CD1c-positive myeloid dendritic cell (primary cell): Measurements from ENCODE around the gene HOXA7.
A peak's percentile ranks its signal among the peaks of the same experiment; 100 is the strongest.

Source experiments
- DNase-seq: peaks from one replicate; pipeline ENCODE4 v3.0.0-alpha.2; 2016; ENCODE audit errors: extremely low spot score

HOXA7 gene

DNA sequence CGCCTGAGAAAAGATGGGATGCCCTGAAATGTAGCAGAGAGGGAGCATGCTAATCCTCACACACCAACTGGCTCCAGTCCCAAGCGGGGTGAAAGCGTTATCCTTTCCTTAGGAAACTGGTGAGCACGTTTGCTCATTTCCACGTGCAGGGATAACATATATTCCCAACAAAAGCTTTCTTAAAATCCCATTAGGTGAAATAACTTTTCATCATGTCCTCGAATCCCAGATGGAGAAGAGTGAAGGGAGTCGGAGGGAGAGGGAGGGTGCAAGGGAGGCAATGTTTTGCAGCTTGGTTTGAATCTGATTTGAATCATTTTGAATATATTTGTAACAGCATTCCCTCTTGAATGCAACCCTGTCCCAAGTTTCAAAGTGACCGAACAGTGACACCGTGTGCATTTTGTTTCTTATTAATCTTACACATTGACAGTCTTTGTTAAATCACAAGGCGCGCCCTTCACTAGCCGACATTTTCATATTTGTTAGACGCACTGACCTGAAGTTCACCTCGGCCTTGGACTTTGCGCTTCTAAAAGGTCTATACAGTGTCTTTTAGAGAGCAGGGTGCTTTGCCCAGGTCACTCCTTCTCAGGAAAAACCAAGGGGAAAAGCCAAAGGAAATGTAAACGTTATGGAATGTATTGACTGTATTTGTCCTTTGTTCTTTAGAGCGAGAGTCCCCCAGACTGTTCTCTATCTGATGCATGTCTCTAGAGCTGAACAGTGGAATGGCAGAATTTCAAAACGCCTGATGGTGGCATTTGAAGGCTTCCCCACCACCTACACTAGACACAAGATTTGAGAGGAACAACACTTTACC, 22.9 kb downstream of the HOXA7 start:
- no peak for DNase-seq

- no peak for DNase-seq
Observed at GRCh38 chr7:27132978-27133377, 23.5 kb downstream of the HOXA7 start.

GRCh38 chr7:27132214-27132613, 24.3 kb downstream of the HOXA7 start:
- no peak for DNase-seq

DNA sequence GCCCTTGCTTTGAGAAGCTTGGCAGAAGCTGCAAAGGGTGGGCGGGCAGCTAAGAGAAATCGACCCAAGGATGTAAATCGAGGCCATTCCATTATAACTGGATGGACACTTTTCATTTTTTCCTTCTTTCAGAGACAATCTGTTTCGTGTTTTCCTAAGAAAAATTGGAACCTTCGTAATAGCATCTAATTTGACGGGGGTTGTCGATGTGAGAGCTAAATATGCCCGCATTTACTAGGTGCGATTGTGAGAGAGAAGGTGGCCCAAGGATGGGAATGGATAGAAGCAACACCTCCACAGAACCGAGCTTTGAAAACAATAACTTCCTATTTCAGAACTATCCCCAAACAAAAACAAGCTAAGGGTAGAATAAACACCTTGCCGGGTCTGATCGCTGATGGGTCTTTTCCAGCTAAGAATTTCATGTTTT, 25.1 kb downstream of the HOXA7 start:
- no peak for DNase-seq

DNA sequence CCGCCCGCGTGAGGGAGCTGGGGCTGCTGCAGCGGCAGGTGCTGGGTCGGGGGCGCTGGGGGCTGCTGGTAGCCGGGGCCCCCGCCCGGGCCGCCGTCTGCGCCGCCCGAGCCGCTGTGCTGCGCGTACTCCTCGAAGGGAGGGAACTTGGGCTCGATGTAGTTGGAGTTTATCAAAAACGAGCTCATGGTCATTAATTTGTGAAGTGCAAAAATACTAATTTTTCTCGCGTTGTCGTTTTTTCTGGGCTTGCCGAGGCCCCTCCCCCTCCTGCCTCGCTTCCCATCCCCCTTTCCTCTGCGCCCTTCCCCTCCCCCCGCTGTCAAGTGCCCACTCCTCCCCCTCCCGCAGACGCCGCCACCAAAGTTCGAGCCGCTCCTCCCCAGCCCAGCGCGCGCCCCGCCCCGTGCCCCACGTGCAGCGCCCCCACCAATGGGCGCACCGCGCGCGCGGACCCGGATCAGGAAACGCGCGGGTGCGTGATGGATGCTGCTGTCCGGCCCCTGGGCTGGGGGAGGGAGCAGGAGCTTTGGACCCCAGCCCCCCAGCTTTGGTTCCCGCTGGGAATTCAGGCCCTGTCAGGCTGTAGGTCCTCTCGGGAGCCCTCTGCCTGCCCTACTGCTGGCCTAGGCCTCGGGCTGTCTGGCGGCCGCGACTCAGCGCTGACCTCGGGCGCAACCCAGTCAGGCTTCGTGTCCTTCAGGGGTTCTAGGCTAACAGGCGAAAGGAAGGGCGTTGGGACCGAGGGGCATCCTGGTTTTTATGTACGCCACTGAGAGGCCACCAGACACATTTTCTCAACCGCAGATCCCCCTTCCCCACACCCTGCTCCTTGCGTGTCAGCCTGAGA, 25.7 kb downstream of the HOXA7 start, which contains the start of gene HOXA4:
HOXA4 (minus strand) TSS at position 218 of the 850 bp plus-strand sequence; CDS start at position 194, 24 bp downstream.
- DNase-seq, result peak; percentile 79

DNA sequence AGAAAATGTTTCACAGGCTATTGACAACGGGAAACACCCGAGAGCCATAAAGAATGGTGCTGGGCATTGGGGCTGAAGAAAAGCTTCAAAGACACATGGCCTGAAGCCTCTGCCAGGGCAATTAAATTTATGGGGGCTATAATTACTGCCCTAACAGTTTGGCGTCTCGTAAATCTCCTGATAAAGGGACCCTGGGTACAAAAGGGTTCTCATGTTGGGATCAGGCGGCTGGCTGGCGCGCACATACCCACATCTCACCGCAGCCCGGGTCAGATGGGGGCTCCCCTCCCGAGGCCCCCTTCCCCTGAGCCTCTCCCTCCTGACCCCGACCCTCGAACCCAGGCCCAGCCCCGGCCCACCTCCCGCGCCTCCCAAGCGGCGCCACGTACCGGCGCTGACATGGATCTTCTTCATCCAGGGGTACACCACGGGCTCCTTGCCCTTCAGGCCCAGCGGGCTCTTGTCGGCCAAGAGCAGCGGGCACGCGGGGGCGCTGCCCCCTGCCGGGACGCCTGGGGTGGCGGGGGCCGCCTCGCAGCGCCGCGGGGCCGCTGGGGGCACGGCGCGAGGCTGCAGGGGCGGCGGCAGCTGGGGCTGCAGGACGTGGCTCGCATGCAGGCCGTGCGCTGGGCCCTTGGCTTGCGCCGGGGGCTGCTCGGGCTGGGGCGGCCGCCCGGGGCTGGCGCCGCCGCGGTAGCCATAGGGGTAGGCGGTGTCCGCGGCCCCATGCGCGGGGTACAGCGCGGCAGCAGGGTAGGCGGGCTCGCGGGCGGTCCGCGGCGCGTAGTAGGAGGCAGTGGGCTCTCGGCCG, 26.5 kb downstream of the HOXA7 start:
- no peak for DNase-seq

DNA sequence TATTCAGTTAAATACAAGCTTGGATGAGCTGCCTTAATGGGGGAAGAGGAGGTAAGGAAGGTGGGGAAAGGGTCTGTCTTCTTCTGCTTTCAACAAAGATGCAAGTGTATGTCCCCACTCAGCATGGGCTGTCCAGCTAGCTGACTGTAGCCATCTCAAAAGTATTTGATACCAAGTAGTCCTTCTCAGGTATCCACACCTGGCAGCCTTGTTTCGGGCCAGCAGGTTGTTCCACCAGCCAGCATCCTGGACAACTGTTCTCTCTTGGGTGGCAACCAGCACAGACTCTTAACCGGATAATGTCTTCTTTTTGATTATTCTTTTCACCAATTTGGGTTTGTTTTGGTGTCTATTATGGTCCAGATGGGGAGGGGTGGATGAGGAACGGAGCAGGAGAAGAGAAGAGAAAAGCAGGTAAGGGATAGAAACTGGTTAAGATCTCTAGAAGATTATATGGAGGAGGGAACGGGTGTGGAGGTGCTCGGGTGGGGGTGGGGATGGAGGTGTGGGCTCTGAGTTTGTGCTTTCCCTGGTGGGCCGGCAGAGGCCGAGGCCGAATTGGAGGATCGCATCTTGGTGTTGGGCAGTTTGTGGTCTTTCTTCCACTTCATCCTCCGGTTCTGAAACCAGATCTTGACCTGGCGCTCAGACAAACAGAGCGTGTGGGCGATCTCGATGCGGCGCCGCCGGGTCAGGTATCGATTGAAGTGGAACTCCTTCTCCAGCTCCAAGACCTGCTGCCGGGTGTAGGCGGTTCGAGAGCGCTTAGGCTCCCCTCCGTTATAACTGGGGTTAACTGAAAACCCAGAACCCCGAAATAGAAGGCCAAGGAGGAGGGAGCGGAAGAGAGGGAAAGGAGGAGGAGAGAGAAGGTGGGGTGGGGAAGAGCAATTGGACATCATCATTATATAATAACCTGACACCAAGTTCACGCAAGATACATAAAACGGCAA, 27.4 kb downstream of the HOXA7 start:
- no peak for DNase-seq

DNA sequence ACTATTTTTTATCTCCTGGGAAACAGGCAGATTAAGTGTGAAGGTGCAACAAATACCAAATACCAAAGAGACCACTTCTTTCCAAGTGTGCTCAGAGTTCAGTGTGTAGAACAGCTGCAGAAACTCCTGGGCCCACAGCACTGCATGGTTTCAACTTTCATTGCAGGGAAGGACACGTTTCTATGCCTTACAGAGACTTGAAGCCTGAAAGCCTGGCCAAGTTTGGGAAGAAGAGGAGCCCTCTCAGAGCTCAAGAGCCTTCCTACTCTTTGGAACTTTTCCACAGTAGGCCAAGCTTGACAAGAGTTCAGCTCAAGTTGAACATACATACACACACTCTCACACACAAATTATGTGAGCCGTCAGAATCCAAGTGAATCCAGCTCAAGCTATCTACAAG, 28.4 kb downstream of the HOXA7 start:
- DNase-seq, result no peak

DNA sequence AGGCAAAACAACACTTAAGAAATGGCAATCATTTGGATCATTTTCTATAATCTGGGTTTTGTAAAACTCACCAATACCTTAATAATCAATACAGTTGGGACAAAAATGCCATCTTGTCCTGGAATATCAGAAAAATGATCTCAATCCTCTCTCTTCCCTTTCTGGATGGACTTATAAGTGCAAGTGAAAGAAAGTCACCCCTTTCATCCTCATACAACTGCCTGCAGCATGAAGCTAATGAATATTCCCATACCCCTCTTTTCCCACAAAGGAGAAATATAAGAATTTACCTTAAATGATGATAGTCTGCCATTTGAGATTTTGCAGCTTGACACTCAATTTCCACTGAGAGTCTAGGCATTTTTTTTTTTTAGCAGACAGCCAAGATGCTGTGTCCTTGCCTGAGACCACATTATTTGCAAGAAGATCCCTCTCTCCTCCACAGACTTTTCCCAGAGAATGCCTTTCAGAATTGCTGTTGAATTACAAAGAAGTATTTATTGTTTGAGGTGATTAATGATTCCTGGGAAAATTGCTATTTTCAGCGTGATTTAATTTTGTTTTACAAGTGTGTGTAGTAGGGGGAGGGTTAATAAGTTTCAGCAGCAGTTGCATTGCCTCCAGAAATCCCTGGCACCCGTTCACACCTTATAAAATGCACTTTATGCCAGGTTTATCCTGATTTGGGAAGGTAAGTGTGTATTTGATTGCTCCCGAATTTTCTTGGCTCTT, 29.7 kb downstream of the HOXA7 start:
- DNase-seq, result no peak

DNA sequence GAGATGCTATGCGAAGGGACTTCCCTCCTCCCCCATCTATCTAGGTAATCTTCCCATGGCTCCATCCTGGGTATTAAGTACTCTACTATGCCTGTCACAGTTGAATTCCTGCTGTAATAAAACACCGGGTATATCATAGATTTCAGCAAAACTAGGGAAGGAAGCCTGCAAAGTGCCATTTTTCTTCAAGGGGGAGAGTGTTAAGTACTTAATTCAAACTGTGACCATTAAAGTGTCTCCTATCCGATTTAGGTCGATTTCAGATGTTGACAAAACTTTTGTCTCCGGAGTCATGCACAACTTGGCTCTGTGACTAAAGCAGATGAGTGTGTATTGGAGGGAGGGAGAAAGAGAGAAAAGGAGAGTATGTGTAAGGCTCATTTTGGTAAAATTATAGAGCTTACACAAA, 30.5 kb downstream of the HOXA7 start:
- no peak for DNase-seq

DNA sequence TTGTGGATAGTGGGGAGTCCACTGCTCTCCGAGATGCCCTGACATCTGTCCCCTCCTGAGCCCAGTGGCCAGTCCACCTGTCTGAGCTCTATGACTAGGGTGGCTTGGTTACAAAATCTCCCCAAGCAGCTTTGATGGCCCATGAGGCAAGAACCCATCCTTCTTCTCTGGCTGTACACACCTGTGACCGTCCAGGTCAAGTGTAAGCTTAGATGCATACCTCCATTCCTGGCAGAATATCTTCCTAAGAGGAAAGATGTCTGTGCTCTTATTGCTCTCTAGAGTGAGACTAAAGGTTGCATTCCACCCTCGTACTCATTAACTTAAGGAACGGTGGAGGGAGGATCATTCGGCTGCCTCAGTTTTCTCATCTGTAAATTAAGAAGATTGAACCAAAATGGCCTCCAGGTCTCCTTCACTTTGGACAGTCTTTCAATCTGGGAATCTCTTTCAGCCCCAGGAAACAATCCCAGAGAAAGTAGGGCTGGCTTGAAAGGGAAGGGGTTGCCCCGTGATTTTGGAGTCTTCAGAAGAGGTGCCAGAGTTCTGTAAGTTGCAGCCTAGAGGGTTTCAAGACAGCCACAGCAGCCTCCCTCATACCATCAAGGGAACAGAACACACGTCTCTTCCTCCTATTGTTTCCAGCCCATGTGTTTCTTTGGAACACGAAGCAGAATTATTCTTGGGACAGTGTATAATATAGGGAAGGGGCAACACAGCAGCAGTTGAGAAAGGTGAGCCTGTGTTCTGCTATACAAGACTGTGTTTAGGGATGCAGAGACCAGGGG, 31.4 kb downstream of the HOXA7 start:
- no peak for DNase-seq

DNA sequence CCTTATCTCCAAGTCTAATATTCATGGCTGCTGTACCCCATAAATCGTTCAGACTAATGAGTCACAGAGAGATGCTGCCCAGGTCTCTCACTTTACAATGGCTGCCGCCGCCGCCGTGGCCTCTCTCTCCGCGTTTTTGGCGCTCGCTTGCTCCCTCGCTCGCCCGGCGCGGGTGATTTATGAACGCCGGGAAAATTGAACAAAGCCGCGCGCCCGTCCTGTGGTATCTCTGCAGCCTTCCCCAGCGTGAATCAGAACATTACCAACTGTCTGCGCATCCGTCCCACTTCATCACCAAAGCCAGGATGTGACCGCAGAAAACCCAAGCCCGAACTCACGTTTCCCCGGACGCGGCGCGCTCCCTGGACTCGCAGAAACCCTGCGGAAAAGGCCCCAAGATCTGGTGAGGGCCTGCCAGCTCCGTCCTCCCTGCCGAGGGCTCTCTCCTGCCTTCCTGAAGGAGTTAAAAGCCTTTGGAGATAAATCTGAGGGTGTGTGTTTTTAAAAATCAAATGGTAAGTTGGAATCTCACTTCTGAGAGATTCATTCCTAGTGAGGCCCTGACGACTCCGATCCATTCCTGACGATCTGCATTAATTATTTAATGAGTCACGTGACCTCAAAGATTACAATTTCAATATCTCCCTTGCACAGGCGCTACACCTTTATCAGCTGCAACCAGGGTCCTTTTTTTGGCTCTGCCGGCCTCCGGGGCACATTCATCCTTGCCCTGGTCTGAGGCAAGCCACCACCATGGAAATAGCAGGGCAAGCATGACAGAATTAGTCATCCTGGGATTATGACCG, 32.2 kb downstream of the HOXA7 start:
- no peak for DNase-seq

- DNase-seq, result no peak
Observed at GRCh38 chr7:27123477-27124053, 32.9 kb downstream of the HOXA7 start.

DNA sequence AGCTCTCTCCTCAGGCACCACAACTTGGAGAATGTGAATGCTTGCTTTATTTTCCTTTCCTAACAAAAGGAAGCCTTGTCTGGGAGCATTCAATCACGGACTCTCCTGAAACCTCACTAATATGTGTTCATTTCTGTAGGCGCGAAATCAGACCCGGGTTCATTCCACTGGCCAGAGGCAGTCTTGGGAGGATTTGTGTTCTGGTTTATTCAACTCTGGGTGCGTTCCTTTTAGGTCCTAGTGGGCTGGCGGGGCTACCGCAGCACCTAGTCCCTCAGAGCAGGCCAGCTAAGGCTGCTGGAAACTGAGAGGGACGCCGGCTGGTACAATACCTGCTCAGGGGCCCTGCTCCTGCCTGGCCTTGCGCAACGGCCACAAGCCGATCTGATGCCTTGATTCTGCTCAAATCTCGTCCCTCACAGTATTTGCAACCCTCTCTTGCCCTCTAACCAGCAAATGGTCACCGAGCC, 33.4 kb downstream of the HOXA7 start:
- DNase-seq, result no peak

DNA sequence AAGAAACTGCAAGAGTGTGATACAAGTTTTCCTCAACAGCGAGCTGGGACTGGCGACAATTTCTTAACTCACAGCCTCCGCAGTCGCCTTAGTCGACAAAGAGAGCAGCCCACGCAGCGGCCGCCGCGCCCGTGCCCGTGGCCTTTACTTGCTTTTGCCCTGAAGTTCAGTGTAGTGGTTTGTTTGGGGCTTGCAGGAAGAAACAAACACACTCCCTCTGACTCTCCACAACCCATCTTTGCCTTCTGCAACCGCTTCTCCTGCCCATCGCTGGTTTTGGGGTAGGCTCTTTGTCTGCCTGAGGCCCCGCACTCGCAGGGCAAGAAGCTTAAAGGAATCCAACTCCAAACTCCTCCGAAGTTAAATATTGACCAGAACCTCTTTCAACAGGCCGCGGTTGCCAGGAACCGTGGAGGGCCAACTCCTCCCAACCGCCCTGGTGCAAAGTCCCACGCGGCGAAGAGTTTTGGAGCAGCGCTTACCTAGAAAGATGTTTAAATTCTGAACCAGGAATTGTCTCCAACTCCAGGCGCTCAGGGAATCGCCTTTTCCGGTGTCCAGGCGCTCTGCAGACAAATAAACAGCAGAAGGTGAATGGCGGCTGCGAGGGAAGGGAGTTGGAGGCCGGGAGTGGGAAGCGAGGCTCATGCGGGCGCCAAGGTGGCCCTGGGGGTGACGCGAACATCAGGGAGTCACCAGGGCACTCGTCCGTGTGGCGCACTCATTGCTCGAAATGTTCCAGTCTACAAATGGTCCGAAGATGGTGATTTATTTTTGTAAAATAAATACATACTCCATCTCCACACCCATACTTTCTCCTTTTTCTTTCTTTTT, 34.2 kb downstream of the HOXA7 start:
- DNase-seq, result no peak

DNA sequence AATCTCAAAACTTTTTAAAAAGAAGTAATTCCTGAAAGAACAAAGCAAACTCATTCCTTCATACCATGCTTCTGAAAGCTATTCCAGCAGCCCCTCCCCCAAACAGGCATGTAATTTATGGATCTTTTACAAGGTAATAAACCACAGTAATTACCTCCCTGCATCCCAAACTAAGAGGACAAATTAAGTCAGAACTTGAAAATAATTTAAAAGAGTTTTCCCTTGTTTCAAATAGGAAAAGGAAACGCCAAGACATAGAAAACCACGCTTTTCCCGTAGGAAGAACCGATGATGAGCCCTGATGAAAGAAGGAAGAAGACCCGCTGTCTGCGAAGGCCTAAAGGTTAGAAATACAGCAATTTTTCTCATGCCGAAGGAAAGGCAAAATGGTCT, 34.8 kb downstream of the HOXA7 start:
- DNase-seq, result no peak

- DNase-seq, result no peak
Observed at GRCh38 chr7:27119412-27119911, 37.0 kb downstream of the HOXA7 start.
